ENCODE measurements around the gene SLC10A3. TPM values are rescaled to one million over a fixed set of nuclear protein-coding genes. Genes with fewer than 3 reads are reported as not detected.

The SLC10A3 gene
- total and polyA plus RNA-seq, 2 donors (not counting 3 experiments of a cell fraction or from before 2014, with no cell fraction given) = 21.9 to 22.6 TPM

DNA sequence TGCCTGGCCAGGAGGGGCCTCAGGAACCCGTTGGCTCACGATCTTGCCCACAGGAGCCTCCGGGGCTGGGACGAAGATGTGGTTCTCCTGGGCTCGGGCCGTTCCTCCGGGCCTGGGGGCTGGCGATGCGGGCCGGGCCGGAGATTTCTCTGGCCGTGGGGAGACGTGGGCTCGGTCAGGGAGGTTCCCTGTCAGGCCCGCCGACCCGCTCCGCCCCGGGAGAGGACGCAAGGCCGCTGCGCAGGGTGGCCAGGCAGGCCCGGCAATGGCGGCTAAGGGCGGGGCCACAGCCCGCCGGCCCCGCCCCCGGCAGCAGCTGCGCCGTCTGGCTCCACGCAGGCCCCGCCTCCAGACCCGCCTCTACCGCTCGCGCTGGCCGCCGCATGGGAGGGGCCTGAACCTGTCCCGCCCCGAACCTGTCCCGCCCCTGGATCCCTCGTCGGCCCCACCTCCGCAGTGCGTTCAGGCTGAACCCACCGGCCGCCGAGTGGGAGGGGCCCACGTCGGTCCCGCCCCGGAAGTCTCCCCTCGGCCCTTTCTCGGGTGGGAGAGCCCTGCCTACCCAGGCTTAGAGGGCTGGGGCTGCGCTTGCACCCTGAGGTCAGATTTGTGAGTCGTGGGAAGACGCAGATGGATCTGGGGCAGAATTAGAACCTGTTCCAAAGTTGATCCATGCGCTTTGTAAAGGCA is 25.7 kb upstream of the SLC10A3 start, which contains the start of gene FAM3A:
Gene FAM3A, minus strand, starts transcription at position 267 of the 690 bp plus-strand sequence. CDS start 460 bp downstream, outside the sequence.
- H3K27ac ChIP-seq (ENCODE audit: insufficient read depth, low read depth, low read length) = peak within 1 kb of the TSS; percentile 62

More for the DNA sequence above, 25.7 kb upstream of the SLC10A3 start, which contains the start of gene FAM3A:
- DNase-seq (ENCODE audit: low read depth, low spot score) (peak; percentile 90), FAIRE-seq (peak; percentile 91)
- ChIA-PET CTCF (interaction anchor here (1.9 to 2.7 kb wide), 2 partner anchors 11 to 143 kb away, joined by 5 to 15 read pairs; no protein-coding TSS in a partner anchor), POLR2A (interaction anchor here (1.7 kb wide), 1 partner anchor 11 kb away, joined by 6 read pairs; no protein-coding TSS in a partner anchor)
- peaks cover 12% of the 10 kb centered on the region for H3K4me1 ChIP-seq (ENCODE audit: control insufficient read depth, extremely low read depth, insufficient read depth, low read length)
- intact Hi-C loops (cut with micrococcal nuclease) (loop anchor here (1.0 to 5.0 kb wide), 3 partner anchors 26 to 89 kb away; partner anchors contain the start of genes ATP6AP1, LAGE3 and SLC10A3), dilution Hi-C loops (cut with MboI; ENCODE audit: extremely low pct_ligation_motif_present, low sequenced_read_pairs) (no loop called here)
- H4K20me1 ChIP-seq (replicated peaks; ENCODE audit: control insufficient read depth, extremely low read depth, insufficient read depth, low read length) = no peaks in the 10 kb centered on the region
- no TSS peak for BruUV-seq (replicated peaks)
- no peak for TF ChIP-seq EZH2 (IDR thresholded peaks at IDR 0.05; ENCODE audit: borderline replicate concordance, low read depth, low read length, severe bottlenecking)
- TF ChIP-seq GATA2 (IDR thresholded peaks at IDR 0.05; ENCODE audit: insufficient read depth, insufficient read length, low read depth, low read length) = no peak
- no peak for TF ChIP-seq JUN (IDR thresholded peaks at IDR 0.05; ENCODE audit: borderline replicate concordance, insufficient read depth, insufficient read length, low read depth)
- peak; percentile 51 for TF ChIP-seq POLR2AphosphoS5 (IDR thresholded peaks at IDR 0.05; ENCODE audit: insufficient read depth, low read depth, low read length)
- no peak for TF ChIP-seq MYC (IDR thresholded peaks at IDR 0.05; ENCODE audit: low read depth, low read length)
- TF ChIP-seq FOS (IDR thresholded peaks at IDR 0.05; ENCODE audit: borderline replicate concordance, insufficient read depth, low read length) = no peak
- TF ChIP-seq, protein P1, sequence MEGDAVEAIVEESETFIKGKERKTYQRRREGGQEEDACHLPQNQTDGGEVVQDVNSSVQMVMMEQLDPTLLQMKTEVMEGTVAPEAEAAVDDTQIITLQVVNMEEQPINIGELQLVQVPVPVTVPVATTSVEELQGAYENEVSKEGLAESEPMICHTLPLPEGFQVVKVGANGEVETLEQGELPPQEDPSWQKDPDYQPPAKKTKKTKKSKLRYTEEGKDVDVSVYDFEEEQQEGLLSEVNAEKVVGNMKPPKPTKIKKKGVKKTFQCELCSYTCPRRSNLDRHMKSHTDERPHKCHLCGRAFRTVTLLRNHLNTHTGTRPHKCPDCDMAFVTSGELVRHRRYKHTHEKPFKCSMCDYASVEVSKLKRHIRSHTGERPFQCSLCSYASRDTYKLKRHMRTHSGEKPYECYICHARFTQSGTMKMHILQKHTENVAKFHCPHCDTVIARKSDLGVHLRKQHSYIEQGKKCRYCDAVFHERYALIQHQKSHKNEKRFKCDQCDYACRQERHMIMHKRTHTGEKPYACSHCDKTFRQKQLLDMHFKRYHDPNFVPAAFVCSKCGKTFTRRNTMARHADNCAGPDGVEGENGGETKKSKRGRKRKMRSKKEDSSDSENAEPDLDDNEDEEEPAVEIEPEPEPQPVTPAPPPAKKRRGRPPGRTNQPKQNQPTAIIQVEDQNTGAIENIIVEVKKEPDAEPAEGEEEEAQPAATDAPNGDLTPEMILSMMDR (IDR thresholded peaks at IDR 0.05; ENCODE audit: extremely low read depth in 1 of 2, insufficient read depth in 1 of 2, low read depth in 1 of 2, low read length in 2 of 2) = no peak
- TF ChIP-seq, protein P2, sequence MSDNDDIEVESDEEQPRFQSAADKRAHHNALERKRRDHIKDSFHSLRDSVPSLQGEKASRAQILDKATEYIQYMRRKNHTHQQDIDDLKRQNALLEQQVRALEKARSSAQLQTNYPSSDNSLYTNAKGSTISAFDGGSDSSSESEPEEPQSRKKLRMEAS (IDR thresholded peaks at IDR 0.05; ENCODE audit: insufficient read depth, insufficient read length) = no peak
- peak; percentile 71 for TF ChIP-seq POLR2A (IDR thresholded peaks at IDR 0.05; ENCODE audit: low read depth, low read length)
- H3K27me3 ChIP-seq (ENCODE audit: control insufficient read depth in 2 of 2, insufficient read depth in 2 of 2, low read length in 2 of 2) = no peaks in the 10 kb centered on the region
- H3K9me3 ChIP-seq (replicated peaks; ENCODE audit: control insufficient read depth, insufficient read depth, low read length) = no peaks in the 10 kb centered on the region
- H3K9ac ChIP-seq (replicated peaks; ENCODE audit: extremely low read depth, insufficient read depth, low read length) = peak within 1 kb of the TSS; percentile 68
- no peaks in the 10 kb centered on the region for H3K9me1 ChIP-seq (replicated peaks; ENCODE audit: control insufficient read depth, extremely low read depth, insufficient read depth, low read length)
- peak within 1 kb of the TSS; percentile 59 to 74 (median 62) for H3K4me3 ChIP-seq (replicated peaks in 1 of 3; ENCODE audit: insufficient read depth in 1 of 3, low read depth in 1 of 3, low read length in 3 of 3)
- H3K79me2 ChIP-seq (ENCODE audit: control insufficient read depth, insufficient read depth, low read length) = peaks cover 3% of the 10 kb centered on the region
- peak within 1 kb of the TSS; percentile 67 for H3K4me2 ChIP-seq (ENCODE audit: insufficient read depth, low read length)
- peak within 1 kb of the TSS; percentile 35 for H2AFZ ChIP-seq (ENCODE audit: low read depth, low read length)
- H3K36me3 ChIP-seq (ENCODE audit: control insufficient read depth in 2 of 2, extremely low read depth in 1 of 2, insufficient read depth in 2 of 2, low read length in 2 of 2) = no peaks in the 10 kb centered on the region
